Mesenchymal stem cell (in vitro differentiated cells and primary cell): ENCODE measurements around the gene HTRA2.

Source experiments
- DNase-seq: peaks from one replicate; pipeline ENCODE4 v3.0.0-alpha.2; 2013
- H2AFZ ChIP-seq: one replicate; pipeline ENCODE4 v1.6.1; 2013; ENCODE audit warnings: low read depth, mild to moderate bottlenecking, control low read depth, inconsistent platforms, low read length, moderate library complexity
- H2AK5ac ChIP-seq: 2 replicates; pipeline ENCODE4 v1.6.1; 2013; ENCODE audit warnings: low read length, moderate library complexity, mild to moderate bottlenecking, inconsistent platforms; ENCODE audit not compliant: severe bottlenecking
- H2BK120ac ChIP-seq: one replicate; pipeline ENCODE4 v1.6.1; 2013; ENCODE audit warnings: low read depth, mild to moderate bottlenecking, inconsistent platforms, low read length, moderate library complexity
- H2BK12ac ChIP-seq, 2 experiments: one replicate each; pipeline ENCODE4 v1.6.1; 2013; ENCODE audit warnings: inconsistent platforms in 2 of 2, low read length in 2 of 2, mild to moderate bottlenecking in 2 of 2, moderate library complexity in 2 of 2, control low read depth in 1 of 2
- H2BK15ac ChIP-seq: one replicate; pipeline ENCODE4 v1.6.1; 2013; ENCODE audit warnings: mild to moderate bottlenecking, low read depth, inconsistent platforms; ENCODE audit not compliant: poor library complexity, severe bottlenecking
- H2BK5ac ChIP-seq: 2 replicates; pipeline ENCODE4 v1.6.1; 2013; ENCODE audit warnings: low read depth, mild to moderate bottlenecking, low read length, control low read depth, inconsistent platforms; ENCODE audit not compliant: poor library complexity, severe bottlenecking
- H3K14ac ChIP-seq, 2 experiments: one replicate each; pipeline ENCODE4 v1.6.1; 2013; ENCODE audit warnings: inconsistent platforms in 2 of 2, low read length in 2 of 2, control low read depth in 1 of 2, mild to moderate bottlenecking in 1 of 2, moderate library complexity in 1 of 2
- H3K18ac ChIP-seq, 2 experiments: one replicate each; pipeline ENCODE4 v1.6.1; 2013; ENCODE audit warnings: inconsistent platforms in 2 of 2, low read length in 2 of 2, control low read depth in 1 of 2, low read depth in 1 of 2, mild to moderate bottlenecking in 1 of 2
- H3K23ac ChIP-seq, 2 experiments: one replicate each; pipeline ENCODE4 v1.6.1; 2013; ENCODE audit warnings: inconsistent platforms in 2 of 2, low read length in 2 of 2, mild to moderate bottlenecking in 2 of 2, moderate library complexity in 2 of 2, control low read depth in 1 of 2
- H3K27ac ChIP-seq: 2 replicates; pipeline ENCODE4 v1.5.1; 2013; ENCODE audit warnings: mild to moderate bottlenecking, moderate library complexity, low read length, control low read depth, inconsistent platforms; ENCODE audit not compliant: poor library complexity, severe bottlenecking
- H3K27me3 ChIP-seq, 2 experiments: 2 replicates each; pipeline versions ENCODE4 v1.6.1 to v1.7.0; 2013; ENCODE audit warnings: low read length in 2 of 2, mild to moderate bottlenecking in 2 of 2, moderate library complexity in 2 of 2, control low read depth in 1 of 2, inconsistent platforms in 1 of 2; ENCODE audit not compliant: control insufficient read depth in 1 of 2, insufficient read depth in 1 of 2
- H3K36me3 ChIP-seq, 2 experiments: 2 replicates each; pipeline versions ENCODE4 v1.6.1 to v1.7.0; 2013; ENCODE audit warnings: low read length in 2 of 2, control low read depth in 1 of 2, inconsistent platforms in 1 of 2, low read depth in 1 of 2, mild to moderate bottlenecking in 1 of 2; ENCODE audit not compliant: insufficient read depth in 2 of 2, control insufficient read depth in 1 of 2
- H3K4ac ChIP-seq, 2 experiments: one replicate each; pipeline ENCODE4 v1.6.1; 2013; ENCODE audit warnings: inconsistent platforms in 2 of 2, low read length in 2 of 2, mild to moderate bottlenecking in 2 of 2, moderate library complexity in 2 of 2, control low read depth in 1 of 2, low read depth in 1 of 2
- H3K4me1 ChIP-seq: 2 replicates; pipeline ENCODE4 v1.6.1; 2013; ENCODE audit warnings: low read depth, low read length, control low read depth; ENCODE audit not compliant: control insufficient read depth, insufficient read depth
- H3K4me2 ChIP-seq: 2 replicates; pipeline ENCODE4 v1.6.1; 2013; ENCODE audit warnings: low read length, mild to moderate bottlenecking, inconsistent platforms; ENCODE audit not compliant: poor library complexity, severe bottlenecking
- H3K4me3 ChIP-seq, 2 experiments: 2 replicates each; pipeline versions ENCODE4 v1.5.1 to v1.7.0; 2013; ENCODE audit warnings: low read length in 2 of 2, mild to moderate bottlenecking in 2 of 2, control low read depth in 1 of 2, low read depth in 1 of 2; ENCODE audit not compliant: insufficient read depth in 1 of 2
- H3K79me1 ChIP-seq: replicated peaks from 2 replicates; pipeline ENCODE4 v1.6.1; 2013; ENCODE audit warnings: mild to moderate bottlenecking, control low read depth, low read length, inconsistent platforms; ENCODE audit not compliant: poor library complexity, severe bottlenecking
- H3K9ac ChIP-seq: 2 replicates; pipeline ENCODE4 v1.7.0; 2013; ENCODE audit warnings: mild to moderate bottlenecking, low read length, moderate library complexity
- H3K9me3 ChIP-seq: 2 replicates; pipeline ENCODE4 v1.7.0; 2013; ENCODE audit warnings: mild to moderate bottlenecking, low read length; ENCODE audit not compliant: control insufficient read depth
- H4K8ac ChIP-seq: one replicate; pipeline ENCODE4 v1.6.1; 2013; ENCODE audit warnings: inconsistent platforms, mild to moderate bottlenecking, low read length, moderate library complexity
- H4K91ac ChIP-seq: one replicate; pipeline ENCODE4 v1.6.1; 2013; ENCODE audit warnings: mild to moderate bottlenecking, low read length, inconsistent platforms
- WGBS: methylation state at CpG from one replicate; pipeline ENCODE4 v1.1.7; 2013; ENCODE audit warnings: mixed read lengths; 5-methylcytosine and 5-hydroxymethylcytosine counted together

HTRA2 gene

GRCh38 chr2:74544634-74545033, 14.9 kb downstream of the HTRA2 start:
- H3K9me3 ChIP-seq: no peaks in the 10 kb centered on the region
- H2AFZ ChIP-seq: no peak overlapping the region
- H3K4ac ChIP-seq: no peak overlapping the region
- H3K27ac ChIP-seq: no peak overlapping the region
- no peak overlapping the region for H3K23ac ChIP-seq
- H3K4me3 ChIP-seq: no peak overlapping the region
- 90% methylated on average over 3 of the region's 3 CpGs for WGBS
- peaks cover 7% of the 10 kb centered on the region for H3K4me1 ChIP-seq
- H2BK12ac ChIP-seq: no peak overlapping the region
- H3K18ac ChIP-seq: no peak overlapping the region
- H3K4me2 ChIP-seq: no peak overlapping the region
- no peak overlapping the region for H4K8ac ChIP-seq
- no peak overlapping the region for H2AK5ac ChIP-seq
- no peaks in the 10 kb centered on the region for H3K36me3 ChIP-seq
- no peak overlapping the region for H3K9ac ChIP-seq
- H2BK5ac ChIP-seq: no peak overlapping the region
- H3K79me1 ChIP-seq: peaks cover 7% of the 10 kb centered on the region
- H2BK120ac ChIP-seq: no peak overlapping the region
- no peak for DNase-seq
- no peaks in the 10 kb centered on the region for H3K27me3 ChIP-seq
- no peak overlapping the region for H3K14ac ChIP-seq
- no peak overlapping the region for H4K91ac ChIP-seq
- no peak overlapping the region for H2BK15ac ChIP-seq

- H3K9ac ChIP-seq: no peak overlapping the region
- no peak overlapping the region for H3K4ac ChIP-seq
- H3K27ac ChIP-seq: no peak overlapping the region
- H3K4me1 ChIP-seq: peaks cover 10% of the 10 kb centered on the region
- H2BK12ac ChIP-seq: peak overlapping the region in 1 of 2 experiments; percentile 31
- H2BK5ac ChIP-seq: no peak overlapping the region
- peak overlapping the region; percentile 36 for H4K8ac ChIP-seq
- DNase-seq: no peak
- H3K14ac ChIP-seq: no peak overlapping the region
- no peak overlapping the region for H3K4me3 ChIP-seq
- no peaks in the 10 kb centered on the region for H3K9me3 ChIP-seq
- 88% methylated on average over 3 of the region's 3 CpGs for WGBS
- H3K79me1 ChIP-seq: peaks cover 10% of the 10 kb centered on the region
- H3K27me3 ChIP-seq: no peaks in the 10 kb centered on the region
- no peak overlapping the region for H3K23ac ChIP-seq
- H4K91ac ChIP-seq: no peak overlapping the region
- no peak overlapping the region for H2AFZ ChIP-seq
- no peaks in the 10 kb centered on the region for H3K36me3 ChIP-seq
- no peak overlapping the region for H2BK15ac ChIP-seq
- no peak overlapping the region for H2BK120ac ChIP-seq
- no peak overlapping the region for H3K18ac ChIP-seq
- H3K4me2 ChIP-seq: no peak overlapping the region
- no peak overlapping the region for H2AK5ac ChIP-seq
These were observed 16.3 kb downstream of the HTRA2 start for GRCh38 chr2:74546004-74546403.

GRCh38 chr2:74548285-74548899, 18.7 kb downstream of the HTRA2 start:
- Histone ChIP-seq H3K4me1 (peaks cover 16% of the 10 kb centered on the region), H3K36me3 (no peaks in the 10 kb centered on the region), H2BK120ac (peak overlapping the region; percentile 75), H4K91ac (no peak overlapping the region), H3K4me2 (peak overlapping the region; percentile 98), H3K79me1 (peaks cover 13% of the 10 kb centered on the region), H3K18ac (no peak overlapping the region), H3K27ac (no peak overlapping the region), H3K27me3 (no peaks in the 10 kb centered on the region), H3K9ac (peak overlapping the region; percentile 82), H2AFZ (peak overlapping the region; percentile 51), H3K4me3 (peak overlapping the region; percentile 58 to 80), H3K4ac (peak overlapping the region in 1 of 2 experiments; percentile 24), H2BK15ac (no peak overlapping the region), H3K9me3 (no peaks in the 10 kb centered on the region), H3K23ac (no peak overlapping the region), H2BK12ac (no peak overlapping the region), H2BK5ac (no peak overlapping the region), H4K8ac (peak overlapping the region; percentile 55), H2AK5ac (no peak overlapping the region), H3K14ac (no peak overlapping the region)
- 13% methylated on average over 26 of the region's 26 CpGs for WGBS
- DNase-seq: no peak

GRCh38 chr2:74548900-74549826, 19.4 kb downstream of the HTRA2 start:
- H2BK12ac ChIP-seq: peak overlapping the region in 1 of 2 experiments; percentile 51
- H3K14ac ChIP-seq: peak overlapping the region in 1 of 2 experiments; percentile 87
- no peaks in the 10 kb centered on the region for H3K36me3 ChIP-seq
- peak overlapping the region; percentile 58 to 80 for H3K4me3 ChIP-seq
- H3K9me3 ChIP-seq: no peaks in the 10 kb centered on the region
- H3K79me1 ChIP-seq: peaks cover 13% of the 10 kb centered on the region
- DNase-seq: peak; percentile 44
- H3K18ac ChIP-seq: peak overlapping the region; percentile 52 to 88
- peak overlapping the region; percentile 81 for H2AFZ ChIP-seq
- no peaks in the 10 kb centered on the region for H3K27me3 ChIP-seq
- WGBS: 4% methylated on average over 79 of the region's 85 CpGs
- H2AK5ac ChIP-seq: no peak overlapping the region
- H4K8ac ChIP-seq: peak overlapping the region; percentile 70
- H3K4me2 ChIP-seq: peak overlapping the region; percentile 98
- peak overlapping the region in 1 of 2 experiments; percentile 83 for H3K4ac ChIP-seq
- peak overlapping the region; percentile 82 for H3K9ac ChIP-seq
- no peak overlapping the region for H3K27ac ChIP-seq
- peaks cover 20% of the 10 kb centered on the region for H3K4me1 ChIP-seq
- peak overlapping the region; percentile 75 for H2BK120ac ChIP-seq
- no peak overlapping the region for H2BK5ac ChIP-seq
- peak overlapping the region; percentile 54 for H2BK15ac ChIP-seq
- peak overlapping the region; percentile 77 for H4K91ac ChIP-seq
- H3K23ac ChIP-seq: peak overlapping the region in 1 of 2 experiments; percentile 60
